Activated CD8-positive, alpha-beta memory T cell treated with anti-CD3 and anti-CD28 coated beads, Interleukin-2, amount 10 ng/mL, durations not matched to agents 7 days and 5 days (primary cell): ENCODE data around the gene EIF4H. TPM values are rescaled to one million over a fixed set of nuclear protein-coding genes. Genes with fewer than 3 reads are reported as not detected.
"Not testable (repeated sequence)": the region's sequence is repeated elsewhere in the genome, so short reads cannot be mapped to it uniquely, and the experiment has no call there.

Source experiments
- ATAC-seq: fragments of 150-1000 bp; cut with Tn5 transposase; one replicate; pipeline ENCODE4 v1.10.0; 2021; ENCODE audit warnings: moderate library complexity
- CTCF ChIA-PET: fragments of 350-600 bp; sonication (Branson Sonifier 250); formaldehyde crosslinking; loops from one replicate; lab custom pipeline; 2021; ENCODE audit warnings: antibody characterized with exemption; lab: Charles Lee
- DNase-seq: peaks from one replicate; pipeline ENCODE4 v3.0.0-alpha.2; 2020
- H3K27ac Mint-ChIP-seq: one replicate; pipeline ENCODE4 v1.8.0; 2021; ENCODE audit warnings: mild to moderate bottlenecking, mixed read lengths
- H3K27me3 Mint-ChIP-seq: one replicate; pipeline ENCODE4 v1.8.0; 2021; ENCODE audit warnings: mixed read lengths
- H3K36me3 Mint-ChIP-seq: one replicate; pipeline ENCODE4 v1.8.0; 2021; ENCODE audit warnings: mild to moderate bottlenecking, mixed read lengths
- H3K4me1 Mint-ChIP-seq: one replicate; pipeline ENCODE4 v1.8.0; 2021; ENCODE audit warnings: mixed read lengths
- H3K4me3 Mint-ChIP-seq: one replicate; pipeline ENCODE4 v1.8.0; 2021; ENCODE audit warnings: mild to moderate bottlenecking, moderate library complexity, mixed read lengths
- H3K9me3 Mint-ChIP-seq: one replicate; pipeline ENCODE4 v1.8.0; 2022; ENCODE audit warnings: low read depth, mixed read lengths
- total RNA-seq, 2 experiments: library from RNA; stranded (reverse); gene quantifications; one replicate each; pipeline ENCODE4 v1.2.3, GENCODE V29; 2021

Gene EIF4H
- total RNA-seq, 2 experiments from 2014 or later, result 278 to 322 TPM

DNA sequence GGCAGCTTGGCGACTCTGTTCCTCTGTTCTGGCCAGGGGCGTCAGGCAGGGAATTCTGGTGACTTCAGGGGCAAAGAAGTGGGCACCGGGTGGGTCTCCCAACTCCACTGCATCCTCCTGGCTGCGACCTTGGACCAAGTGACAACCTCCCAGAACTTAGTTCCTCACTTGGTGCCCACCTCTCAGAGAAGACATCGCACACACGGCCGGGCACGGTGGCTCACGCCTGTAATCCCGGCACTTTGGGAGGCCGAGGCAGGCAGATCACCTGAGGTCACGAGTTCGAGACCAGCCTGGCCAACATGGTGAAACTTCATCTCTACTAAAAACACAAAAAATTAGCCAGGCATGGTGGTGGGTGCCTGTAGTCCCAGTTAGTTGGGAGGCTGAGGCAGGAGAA, 50.8 kb downstream of the EIF4H start:
- CTCF ChIA-PET, ATAC-seq, DNase-seq, H3K27ac Mint-ChIP-seq, H3K27me3 Mint-ChIP-seq, H3K9me3 Mint-ChIP-seq, H3K4me3 Mint-ChIP-seq: not testable (repeated sequence)
- peaks cover 16% of the 10 kb centered on the region for H3K4me1 Mint-ChIP-seq
- H3K36me3 Mint-ChIP-seq, result peaks cover 24% of the 10 kb centered on the region

DNA sequence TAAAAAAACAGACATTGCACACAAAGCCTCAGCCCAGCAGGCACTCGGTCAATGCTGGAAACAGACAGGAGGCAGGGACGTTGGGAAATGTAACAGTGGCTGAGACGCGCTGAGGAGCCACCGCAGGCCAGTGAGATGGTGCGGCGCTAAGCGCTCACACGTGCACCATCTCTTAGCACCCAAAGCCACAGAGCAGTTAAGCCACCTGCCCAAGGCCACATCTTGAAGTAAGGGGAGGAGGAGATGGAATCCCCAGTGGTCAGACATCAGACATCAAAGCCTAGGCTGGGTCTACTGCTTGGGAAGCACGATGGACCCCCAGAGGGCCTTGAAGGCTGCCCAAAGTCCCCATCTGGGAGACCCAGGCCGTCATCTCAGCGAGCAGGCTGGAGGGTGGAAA, 51.2 kb downstream of the EIF4H start:
- Mint-ChIP-seq H3K36me3 (peaks cover 26% of the 10 kb centered on the region), H3K4me1 (peaks cover 14% of the 10 kb centered on the region), H3K4me3 (no peak overlapping the region), H3K9me3 (no peaks in the 10 kb centered on the region), H3K27me3 (no peaks in the 10 kb centered on the region), H3K27ac (no peak overlapping the region)
- CTCF ChIA-PET, result no interaction called here
- DNase-seq (no peak), ATAC-seq (no peak)

DNA sequence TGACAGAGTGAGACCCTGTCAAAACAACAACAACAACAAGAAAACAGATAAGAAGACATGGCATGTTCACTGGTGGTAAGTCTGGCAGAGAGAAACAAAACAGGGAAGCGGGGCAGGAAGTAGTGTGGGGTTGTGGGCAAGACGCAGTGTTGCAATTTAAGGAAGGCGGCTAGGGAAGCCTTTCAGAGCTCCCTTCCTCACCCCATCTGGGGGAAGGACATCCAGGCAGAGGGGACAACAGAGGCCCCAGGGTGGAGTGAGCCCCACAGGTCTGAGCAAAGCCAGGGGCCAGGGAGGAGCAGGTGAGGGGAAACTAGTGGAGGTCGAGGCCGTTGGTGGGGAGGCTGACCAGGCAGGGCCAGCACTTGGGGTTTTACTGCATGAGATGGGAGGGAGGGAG, 52.5 kb downstream of the EIF4H start:
- ATAC-seq, result no peak
- H3K27ac Mint-ChIP-seq, result peak overlapping the region; percentile 39
- H3K27me3 Mint-ChIP-seq, result no peaks in the 10 kb centered on the region

DNA sequence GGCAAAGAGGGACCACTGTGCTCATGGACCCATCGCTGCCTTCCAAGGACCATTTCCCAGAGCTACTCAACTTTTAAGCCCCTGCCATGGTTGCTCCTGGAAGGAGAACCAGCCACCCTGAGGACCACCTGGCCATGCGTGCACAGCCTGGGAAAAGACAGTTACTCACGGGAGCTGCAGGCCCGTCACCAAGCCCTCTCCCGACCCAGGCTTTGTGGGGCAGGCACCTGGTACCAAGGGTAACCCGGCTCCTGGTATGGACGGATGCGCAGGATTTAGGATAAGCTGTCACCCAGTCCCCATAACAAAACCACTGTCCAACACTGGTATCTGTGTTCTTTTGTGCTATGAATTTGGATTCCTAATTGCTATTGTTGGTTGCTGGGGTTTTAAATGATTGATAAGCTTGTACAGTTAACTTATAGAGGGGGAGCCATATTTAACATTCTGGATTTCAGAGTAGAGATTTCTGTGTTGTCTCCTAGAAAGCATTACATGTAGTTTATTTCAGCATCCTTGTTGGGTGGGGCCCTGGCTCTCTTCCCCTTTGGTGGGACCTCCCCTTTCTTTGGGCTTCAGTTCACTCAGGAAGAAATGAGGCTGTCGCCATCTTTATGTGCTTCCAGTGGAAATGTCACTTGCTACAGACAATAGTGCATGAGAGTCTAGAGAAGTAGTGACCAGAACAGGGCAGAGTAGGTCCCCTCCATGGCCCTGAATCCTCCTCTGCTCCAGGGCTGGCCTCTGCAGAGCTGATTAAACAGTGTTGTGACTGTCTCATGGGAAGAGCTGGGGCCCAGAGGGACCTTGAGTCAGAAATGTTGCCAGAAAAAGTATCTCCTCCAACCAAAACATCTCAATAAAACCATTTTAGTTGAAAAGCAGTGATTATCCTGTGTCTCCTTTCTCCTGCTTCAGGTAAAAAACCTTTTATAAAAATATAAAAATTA, 55.1 kb downstream of the EIF4H start:
- Mint-ChIP-seq H3K36me3 (peaks cover 48% of the 10 kb centered on the region), H3K4me3 (no peak overlapping the region), H3K27me3 (no peaks in the 10 kb centered on the region), H3K27ac (peak overlapping the region; percentile 26), H3K9me3 (no peaks in the 10 kb centered on the region), H3K4me1 (peaks cover 29% of the 10 kb centered on the region)
- no peak for DNase-seq
- no peak for ATAC-seq
- CTCF ChIA-PET, result interaction anchor here (0.7 to 6.3 kb wide), 3 partner anchors 9 to 172 kb away, joined by 3 to 28 read pairs (median 11); no protein-coding TSS in a partner anchor

More for the DNA sequence above, 52.5 kb downstream of the EIF4H start:
- Mint-ChIP-seq H3K4me1 (peaks cover 21% of the 10 kb centered on the region), H3K4me3 (no peak overlapping the region), H3K36me3 (peaks cover 33% of the 10 kb centered on the region), H3K9me3 (no peaks in the 10 kb centered on the region)
- CTCF ChIA-PET, result interaction anchor here (0.7 kb wide), 1 partner anchor 20 kb away, joined by 6 read pairs; no protein-coding TSS in a partner anchor
- no peak for DNase-seq

DNA sequence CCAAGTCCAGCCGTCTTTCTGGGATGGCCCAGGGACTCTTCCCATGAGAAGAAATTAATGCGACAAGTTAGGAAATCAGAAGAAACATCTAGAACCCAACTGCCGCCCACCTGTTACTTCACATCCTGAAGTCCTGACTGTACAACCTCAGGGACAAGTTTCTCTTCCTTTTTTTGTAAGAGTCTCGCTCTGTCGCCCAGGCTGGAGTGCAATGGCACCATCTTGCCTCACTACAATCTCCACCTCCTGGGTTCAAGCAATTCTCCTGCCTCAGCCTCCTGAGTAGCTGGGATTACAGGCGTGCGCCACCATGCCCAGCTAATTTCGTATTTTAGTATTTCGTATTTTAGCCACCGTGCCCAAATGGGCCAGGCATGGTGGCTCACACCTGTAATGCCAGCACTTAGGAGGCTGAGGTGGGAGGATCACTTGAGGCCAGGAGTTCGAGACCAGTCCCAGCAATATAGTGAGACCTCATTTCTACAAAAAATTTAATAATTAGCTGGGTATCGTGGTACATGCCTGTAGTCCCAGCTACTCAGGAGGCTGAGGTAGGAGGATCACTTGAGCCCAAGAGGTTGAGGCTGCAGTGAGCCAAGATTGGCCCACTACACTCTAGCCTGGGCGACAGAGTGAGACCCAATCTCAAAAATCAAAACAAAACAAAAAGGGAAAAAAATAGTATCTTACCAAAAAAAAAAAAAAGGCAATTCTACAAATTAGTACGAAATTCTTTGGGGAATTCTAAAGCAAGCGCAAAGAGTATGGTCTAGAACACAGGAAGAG, 56.5 kb downstream of the EIF4H start:
- Mint-ChIP-seq H3K4me3 (no peak overlapping the region), H3K27me3 (no peaks in the 10 kb centered on the region), H3K27ac (peak overlapping the region; percentile 62), H3K9me3 (no peaks in the 10 kb centered on the region), H3K36me3 (peaks cover 57% of the 10 kb centered on the region), H3K4me1 (peaks cover 36% of the 10 kb centered on the region)
- CTCF ChIA-PET, result interaction anchor here (2.0 to 6.3 kb wide), 3 partner anchors 13 to 171 kb away, joined by 5 to 28 read pairs (median 11); no protein-coding TSS in a partner anchor
- DNase-seq, result no peak
- no peak for ATAC-seq

DNA sequence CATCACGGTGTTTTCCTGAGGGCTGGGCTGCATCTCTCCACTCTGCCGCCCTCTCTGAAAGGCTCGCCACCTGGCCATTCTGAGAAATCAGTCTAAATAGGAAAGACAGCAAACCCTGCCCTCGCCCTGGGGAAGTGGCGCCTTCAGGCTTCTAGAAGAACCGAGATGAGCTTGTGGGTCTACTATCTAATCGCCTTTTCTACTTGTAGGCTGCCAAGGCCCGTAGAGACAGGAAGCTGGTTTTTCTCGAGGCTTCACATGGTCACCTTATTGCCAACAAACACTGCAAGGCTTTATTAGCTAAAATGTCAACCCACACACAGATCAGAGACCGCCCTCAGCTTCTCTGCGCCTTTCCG, 57.1 kb downstream of the EIF4H start:
- no peak overlapping the region for H3K4me3 Mint-ChIP-seq
- peaks cover 40% of the 10 kb centered on the region for H3K4me1 Mint-ChIP-seq
- peaks cover 58% of the 10 kb centered on the region for H3K36me3 Mint-ChIP-seq
- H3K27ac Mint-ChIP-seq, result peak overlapping the region; percentile 62
- H3K9me3 Mint-ChIP-seq, result no peaks in the 10 kb centered on the region
- DNase-seq (no peak), ATAC-seq (no peak)
- CTCF ChIA-PET, result interaction anchor here (1.2 to 6.3 kb wide), 4 partner anchors 14 to 170 kb away, joined by 3 to 28 read pairs (median 8); no protein-coding TSS in a partner anchor
- H3K27me3 Mint-ChIP-seq, result no peaks in the 10 kb centered on the region

DNA sequence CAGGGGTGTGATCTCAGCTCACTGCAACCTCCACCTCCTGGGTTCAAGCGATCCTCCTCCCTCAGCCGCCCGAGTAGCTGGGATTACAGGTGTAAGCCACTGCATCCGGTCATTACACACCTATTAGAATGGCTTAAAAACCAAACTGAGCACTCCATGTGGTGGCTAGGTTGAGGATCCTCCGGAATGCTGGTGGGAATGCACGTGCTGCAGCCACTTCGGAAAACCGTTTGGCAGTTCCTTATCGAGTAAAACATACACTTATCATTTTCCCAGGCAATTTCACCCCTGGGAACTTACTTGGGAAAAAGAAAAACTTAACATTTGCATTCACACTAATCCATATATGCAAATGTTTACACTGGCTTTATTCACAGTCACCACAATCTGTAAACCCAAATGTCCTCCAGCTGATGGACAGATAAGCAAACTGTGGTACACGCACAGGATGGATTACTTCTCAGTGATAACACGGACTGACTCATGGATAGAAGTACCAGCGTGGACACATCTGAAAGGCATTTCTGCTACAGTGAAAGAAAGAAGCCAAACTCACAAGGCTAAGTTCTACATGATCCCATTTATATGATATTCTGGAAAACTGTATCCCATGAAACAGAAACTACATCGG, 59.6 kb downstream of the EIF4H start:
- Mint-ChIP-seq H3K36me3 (peaks cover 67% of the 10 kb centered on the region), H3K27me3 (no peaks in the 10 kb centered on the region), H3K4me1 (peaks cover 51% of the 10 kb centered on the region), H3K27ac (no peak overlapping the region), H3K4me3 (no peak overlapping the region), H3K9me3 (no peaks in the 10 kb centered on the region)
- ATAC-seq (no peak), DNase-seq (no peak)
- CTCF ChIA-PET, result no interaction called here

DNA sequence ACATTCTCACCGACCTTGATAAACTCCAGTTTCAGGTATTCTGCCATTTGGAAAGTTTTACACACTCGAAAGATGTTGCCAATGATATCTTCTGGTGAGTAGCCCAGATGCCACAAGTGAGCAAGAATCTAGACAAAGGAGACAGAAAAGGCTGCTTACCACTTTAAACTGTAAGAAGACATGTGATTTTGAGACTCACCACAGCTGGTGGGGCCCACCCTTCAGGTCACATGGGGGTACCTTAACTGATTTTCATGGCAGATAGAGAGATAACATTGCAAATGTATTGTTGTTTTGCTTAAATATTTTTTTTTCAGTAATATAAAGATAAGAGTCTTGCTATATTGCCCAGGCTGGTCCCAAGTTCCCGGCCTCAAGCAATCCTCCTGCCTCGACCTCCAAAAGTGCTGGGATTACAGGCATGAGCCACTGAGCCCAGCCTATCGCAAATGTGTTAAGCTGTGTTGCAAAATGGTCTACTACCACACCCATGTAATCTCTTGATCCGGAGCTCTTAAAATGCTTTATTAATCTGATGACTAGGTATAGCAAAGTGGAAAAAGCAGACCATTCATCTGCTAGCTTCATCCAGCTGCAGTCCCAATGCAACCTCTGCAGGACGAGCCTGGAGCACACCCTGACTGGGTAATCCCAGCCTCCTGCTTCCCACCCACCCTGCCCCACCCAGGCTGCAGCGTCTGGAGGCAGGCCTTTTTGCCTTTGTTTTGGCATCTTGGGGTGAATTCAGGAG, 61.5 kb downstream of the EIF4H start:
- no peaks in the 10 kb centered on the region for H3K27me3 Mint-ChIP-seq
- H3K36me3 Mint-ChIP-seq, result peaks cover 61% of the 10 kb centered on the region
- ATAC-seq (no peak), DNase-seq (no peak)
- H3K27ac Mint-ChIP-seq, result peak overlapping the region; percentile 81
- no peak overlapping the region for H3K4me3 Mint-ChIP-seq
- H3K9me3 Mint-ChIP-seq, result no peaks in the 10 kb centered on the region
- H3K4me1 Mint-ChIP-seq, result peaks cover 44% of the 10 kb centered on the region
- CTCF ChIA-PET, result interaction anchor here (1.4 to 2.0 kb wide), 2 partner anchors 29 to 166 kb away, joined by 6 to 11 read pairs; no protein-coding TSS in a partner anchor

DNA sequence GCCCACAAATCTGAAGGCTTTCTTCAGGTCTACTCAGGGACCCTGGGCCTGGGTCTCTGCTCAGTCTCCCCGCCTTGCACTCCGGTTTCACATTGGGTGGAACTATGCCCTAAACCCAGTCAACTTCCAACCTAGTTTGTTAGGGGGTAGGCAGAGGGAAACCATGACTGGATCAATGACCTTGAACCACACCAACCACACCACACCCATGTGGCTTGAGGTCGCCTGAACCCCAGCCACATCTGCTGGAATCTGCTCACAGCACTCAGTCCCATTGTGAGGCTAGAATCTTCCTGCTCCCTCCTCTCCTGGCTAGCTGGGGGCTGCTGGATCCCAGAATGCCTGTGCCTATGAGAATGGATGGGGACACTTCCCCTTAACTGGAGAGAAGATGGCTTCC, 62.1 kb downstream of the EIF4H start:
- peak overlapping the region; percentile 81 for H3K27ac Mint-ChIP-seq
- DNase-seq (peak; percentile 86), ATAC-seq (peak; percentile 65)
- H3K4me3 Mint-ChIP-seq, result no peak overlapping the region
- no peaks in the 10 kb centered on the region for H3K27me3 Mint-ChIP-seq
- peaks cover 40% of the 10 kb centered on the region for H3K4me1 Mint-ChIP-seq
- H3K36me3 Mint-ChIP-seq, result peaks cover 58% of the 10 kb centered on the region
- CTCF ChIA-PET, result interaction anchor here (1.4 to 2.0 kb wide), 2 partner anchors 30 to 165 kb away, joined by 6 to 11 read pairs; no protein-coding TSS in a partner anchor
- H3K9me3 Mint-ChIP-seq, result no peaks in the 10 kb centered on the region

DNA sequence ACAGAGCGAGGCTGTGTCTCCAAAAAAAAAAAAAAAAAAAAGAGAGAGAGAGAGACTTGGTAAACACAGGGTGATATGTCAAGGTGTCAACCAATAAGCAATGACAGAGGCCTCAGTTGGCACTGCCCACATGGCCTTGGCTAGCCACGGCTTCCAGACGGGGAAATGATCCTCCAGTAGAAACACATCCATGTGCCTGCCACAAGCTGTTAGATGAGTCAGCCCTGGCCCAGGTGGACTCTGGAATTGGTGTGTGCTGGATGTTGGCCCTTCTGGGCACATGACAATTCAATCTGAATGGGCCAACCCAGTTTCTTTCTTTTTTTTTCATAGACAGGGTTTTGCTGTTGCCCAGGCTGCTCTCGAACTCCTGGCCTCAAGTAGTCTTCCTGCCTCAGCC, 66.3 kb downstream of the EIF4H start:
- peaks cover 32% of the 10 kb centered on the region for H3K4me1 Mint-ChIP-seq
- H3K27me3 Mint-ChIP-seq, result no peaks in the 10 kb centered on the region
- DNase-seq, result no peak
- no peak overlapping the region for H3K4me3 Mint-ChIP-seq
- no peak for ATAC-seq
- H3K27ac Mint-ChIP-seq, result no peak overlapping the region
- no peaks in the 10 kb centered on the region for H3K9me3 Mint-ChIP-seq
- peaks cover 50% of the 10 kb centered on the region for H3K36me3 Mint-ChIP-seq
- CTCF ChIA-PET, result interaction anchor here (2.3 kb wide), 1 partner anchor 34 kb away, joined by 14 read pairs; no protein-coding TSS in a partner anchor

DNA sequence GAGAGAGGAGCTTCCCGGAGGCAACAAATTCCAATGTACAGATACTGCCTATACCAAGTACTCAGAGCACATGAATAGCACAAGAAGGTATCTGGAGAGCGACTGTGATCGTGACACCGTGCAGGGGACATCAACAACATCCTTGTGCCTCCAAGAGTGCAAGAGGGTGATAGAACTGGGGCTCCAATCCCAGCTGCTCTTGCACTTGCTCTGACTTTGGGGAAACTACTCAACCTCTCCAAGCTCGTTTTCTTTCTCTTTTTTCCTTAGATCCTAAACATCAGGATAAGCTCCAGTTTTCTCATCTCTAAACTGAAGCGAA, 67.9 kb downstream of the EIF4H start:
- peaks cover 19% of the 10 kb centered on the region for H3K4me1 Mint-ChIP-seq
- H3K9me3 Mint-ChIP-seq, result no peaks in the 10 kb centered on the region
- H3K27ac Mint-ChIP-seq, result no peak overlapping the region
- peaks cover 45% of the 10 kb centered on the region for H3K36me3 Mint-ChIP-seq
- no peak overlapping the region for H3K4me3 Mint-ChIP-seq
- no peaks in the 10 kb centered on the region for H3K27me3 Mint-ChIP-seq
- DNase-seq, result no peak
- CTCF ChIA-PET, result interaction anchor here (1.6 kb wide), 1 partner anchor 36 kb away, joined by 6 read pairs; no protein-coding TSS in a partner anchor
- no peak for ATAC-seq

DNA sequence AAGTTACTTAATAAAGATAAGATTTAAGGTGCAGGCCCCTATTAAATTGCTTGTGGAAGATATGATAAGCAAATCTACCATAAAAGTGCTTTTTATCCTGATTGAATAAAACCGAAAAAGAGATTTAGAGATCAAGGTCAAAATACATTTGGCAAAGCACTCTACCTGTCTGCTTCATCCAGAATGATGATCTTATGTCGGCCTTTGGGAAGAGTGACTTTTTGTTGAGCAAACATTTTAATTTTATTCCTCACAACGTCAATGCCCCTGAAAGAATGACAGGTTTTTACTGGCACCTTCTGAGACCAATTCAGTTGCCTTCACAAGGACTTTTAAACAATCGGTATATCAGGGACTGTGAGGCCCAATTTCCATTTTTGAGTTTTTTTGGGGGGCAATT, 72.3 kb downstream of the EIF4H start:
- H3K36me3 Mint-ChIP-seq, result peaks cover 60% of the 10 kb centered on the region
- H3K27me3 Mint-ChIP-seq, result no peaks in the 10 kb centered on the region
- peaks cover 39% of the 10 kb centered on the region for H3K4me1 Mint-ChIP-seq
- no peak overlapping the region for H3K4me3 Mint-ChIP-seq
- no peak for ATAC-seq
- CTCF ChIA-PET, result no interaction called here
- DNase-seq, result no peak
- H3K9me3 Mint-ChIP-seq, result no peaks in the 10 kb centered on the region
- no peak overlapping the region for H3K27ac Mint-ChIP-seq
